Measurements from ENCODE around the gene PSRC1.

GRCh38 chr1:109277434-109278204 is 5.3 kb downstream of the PSRC1 start:
- TF ChIP-seq CTCF (IDR thresholded peaks at IDR 0.05) (peak; percentile 95), ZNF121 (CRISPR knock-in tag; IDR thresholded peaks at IDR 0.05) (peak; percentile 64; the same call in 1 of the 2 replicates), IRF1 (CRISPR knock-in tag; IDR thresholded peaks at IDR 0.05) (no peak), SMAD4 (CRISPR knock-in tag; IDR thresholded peaks at IDR 0.05) (no peak), ZBTB43 (CRISPR knock-in tag; IDR thresholded peaks at IDR 0.05) (no peak)
